Testis (tissue), 2 donors: ENCODE results near the gene ZNF414.

Source experiments
- POLR2A ChIP-seq: fragments of 450-650 bp; IDR thresholded peaks from one replicate; pipeline ENCODE4 v1.6.1; 2017; ENCODE audit warnings: antibody characterized with exemption, mild to moderate bottlenecking, moderate library complexity
- TF ChIP-seq, protein P1 (sequence below), 3 experiments: fragments of 450-650 bp in 2 of 3; fragments of 200-600 bp in 1 of 3; sonication (generic) in 1 of 3; IDR thresholded peaks; one replicate each; pipeline ENCODE4 v1.5.1; 2016 to 2019; ENCODE audit warnings: antibody characterized with exemption in 3 of 3, mild to moderate bottlenecking in 2 of 3, moderate library complexity in 1 of 3

DNA sequence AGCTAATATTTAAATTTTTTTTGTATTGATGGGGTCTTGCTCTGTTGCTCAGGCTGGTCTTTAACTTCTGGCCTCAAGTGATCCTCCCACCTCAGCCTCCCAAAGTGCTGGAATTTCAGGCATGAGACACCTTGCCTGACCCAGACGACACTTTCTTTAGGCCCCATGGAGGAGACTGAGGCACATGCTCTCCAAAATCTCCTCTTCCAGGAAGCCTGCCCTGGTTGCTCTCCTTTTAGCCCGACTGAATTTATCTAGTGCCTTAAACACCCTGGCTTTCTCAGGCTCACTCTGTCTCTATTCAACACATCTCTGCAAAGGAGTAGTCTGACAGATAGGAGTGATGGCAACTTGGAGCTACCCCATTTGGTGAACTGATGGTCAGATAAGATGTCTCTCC, 44.4 kb upstream of the ZNF414 start:
- no peak for TF ChIP-seq POLR2A
- TF ChIP-seq, protein P1, sequence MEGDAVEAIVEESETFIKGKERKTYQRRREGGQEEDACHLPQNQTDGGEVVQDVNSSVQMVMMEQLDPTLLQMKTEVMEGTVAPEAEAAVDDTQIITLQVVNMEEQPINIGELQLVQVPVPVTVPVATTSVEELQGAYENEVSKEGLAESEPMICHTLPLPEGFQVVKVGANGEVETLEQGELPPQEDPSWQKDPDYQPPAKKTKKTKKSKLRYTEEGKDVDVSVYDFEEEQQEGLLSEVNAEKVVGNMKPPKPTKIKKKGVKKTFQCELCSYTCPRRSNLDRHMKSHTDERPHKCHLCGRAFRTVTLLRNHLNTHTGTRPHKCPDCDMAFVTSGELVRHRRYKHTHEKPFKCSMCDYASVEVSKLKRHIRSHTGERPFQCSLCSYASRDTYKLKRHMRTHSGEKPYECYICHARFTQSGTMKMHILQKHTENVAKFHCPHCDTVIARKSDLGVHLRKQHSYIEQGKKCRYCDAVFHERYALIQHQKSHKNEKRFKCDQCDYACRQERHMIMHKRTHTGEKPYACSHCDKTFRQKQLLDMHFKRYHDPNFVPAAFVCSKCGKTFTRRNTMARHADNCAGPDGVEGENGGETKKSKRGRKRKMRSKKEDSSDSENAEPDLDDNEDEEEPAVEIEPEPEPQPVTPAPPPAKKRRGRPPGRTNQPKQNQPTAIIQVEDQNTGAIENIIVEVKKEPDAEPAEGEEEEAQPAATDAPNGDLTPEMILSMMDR (IDR thresholded peaks at IDR 0.05) = no peak
